MCF 10A (cell line): ENCODE results near the gene ING3. TPM values are rescaled to one million over a fixed set of nuclear protein-coding genes. Genes with fewer than 3 reads are reported as not detected.

Source experiments
- BruUV-seq: library from RNA; stranded (reverse); fragments of 400-500 nt; replicated peaks from 2 replicates; lab custom pipeline; 2021; lab: Mats Ljungman, UMichigan
- CTCF ChIA-PET: fragments of 300-600 bp; sonication (Branson Sonifier 250); formaldehyde crosslinking; extraction: SDS; loops from one replicate; lab custom pipeline; 2021; ENCODE audit warnings: antibody characterized with exemption, inconsistent platforms; lab: Yijun Ruan, JAX
- POLR2A ChIA-PET: fragments of 300-600, 350-650 bp; sonication (Branson Sonifier 250); formaldehyde crosslinking; extraction: SDS; loops from one replicate; lab custom pipeline; 2020; ENCODE audit warnings: antibody characterized with exemption, inconsistent platforms; lab: Yijun Ruan, JAX
- DNase-seq: peaks from one replicate; pipeline ENCODE4 v3.0.0-alpha.2; 2018; ENCODE audit not compliant: unreplicated experiment
- H3K27ac Mint-ChIP-seq: one replicate; pipeline ENCODE4 v1.8.0; 2022; ENCODE audit warnings: mild to moderate bottlenecking, low read depth, mixed read lengths; ENCODE audit not compliant: unreplicated experiment
- H3K27me3 Mint-ChIP-seq: one replicate; pipeline ENCODE4 v1.8.0; 2022; ENCODE audit warnings: mixed read lengths; ENCODE audit not compliant: insufficient read depth, unreplicated experiment
- H3K36me3 Mint-ChIP-seq: one replicate; pipeline ENCODE4 v1.8.0; 2022; ENCODE audit warnings: mild to moderate bottlenecking, moderate library complexity, mixed read lengths; ENCODE audit not compliant: insufficient read depth, unreplicated experiment
- H3K4me1 Mint-ChIP-seq: one replicate; pipeline ENCODE4 v1.8.0; 2022; ENCODE audit warnings: mixed read lengths; ENCODE audit not compliant: insufficient read depth, unreplicated experiment
- H3K4me3 Mint-ChIP-seq: one replicate; pipeline ENCODE4 v1.8.0; 2022; ENCODE audit warnings: mild to moderate bottlenecking, moderate library complexity, mixed read lengths; ENCODE audit not compliant: unreplicated experiment
- H3K9me3 Mint-ChIP-seq: one replicate; pipeline ENCODE4 v1.8.0; 2022; ENCODE audit warnings: mixed read lengths; ENCODE audit not compliant: unreplicated experiment
- intact Hi-C: fragments of 100-400 bp; cut with micrococcal nuclease; formaldehyde crosslinking; loops from 2 replicates; pipeline ENCODE4 v1.14.1; 2022
- total RNA-seq: library from RNA; stranded (reverse); gene quantifications from 2 replicates; pipeline ENCODE4 v1.2.3, GENCODE V29; 2022
- TF ChIP-seq, protein P1 (sequence below): fragments of 200-600 bp; IDR thresholded peaks from one replicate; pipeline ENCODE4 v1.8.0; 2022; ENCODE audit warnings: antibody characterized with exemption, mild to moderate bottlenecking; ENCODE audit not compliant: unreplicated experiment

ING3 gene
- total RNA-seq, 1 experiment from 2014 or later = 18.9 TPM

DNA sequence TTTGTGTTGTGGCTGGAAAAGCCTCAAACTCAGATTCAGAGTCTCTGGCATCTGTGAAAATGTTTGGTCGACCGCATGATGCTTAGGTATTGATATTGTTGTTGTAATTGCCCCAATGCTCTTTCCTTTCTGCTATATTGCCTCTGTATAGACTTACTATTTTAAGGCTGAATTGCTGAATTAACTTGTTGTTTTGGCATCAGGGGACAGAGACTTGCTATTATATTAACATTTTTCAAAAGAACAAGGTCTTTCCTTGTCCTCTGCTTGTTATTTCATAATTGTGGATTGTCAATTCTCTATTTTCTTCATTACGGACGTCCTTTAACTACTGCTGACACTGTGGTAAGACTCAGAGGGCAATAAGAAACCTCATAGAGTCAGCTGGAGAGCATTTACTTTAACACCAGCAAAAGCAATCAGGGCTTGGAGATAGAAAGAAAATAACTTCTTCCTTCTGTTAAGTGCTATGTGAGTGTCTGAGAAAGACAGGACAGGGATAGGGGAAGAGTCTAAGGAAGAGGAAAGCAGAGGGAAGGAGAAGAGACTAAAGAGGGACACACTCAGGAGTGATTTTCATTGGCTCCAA is 55.5 kb downstream of the ING3 start:
- H3K27ac Mint-ChIP-seq = no peak overlapping the region
- H3K36me3 Mint-ChIP-seq = no peaks in the 10 kb centered on the region
- TF ChIP-seq, protein P1, sequence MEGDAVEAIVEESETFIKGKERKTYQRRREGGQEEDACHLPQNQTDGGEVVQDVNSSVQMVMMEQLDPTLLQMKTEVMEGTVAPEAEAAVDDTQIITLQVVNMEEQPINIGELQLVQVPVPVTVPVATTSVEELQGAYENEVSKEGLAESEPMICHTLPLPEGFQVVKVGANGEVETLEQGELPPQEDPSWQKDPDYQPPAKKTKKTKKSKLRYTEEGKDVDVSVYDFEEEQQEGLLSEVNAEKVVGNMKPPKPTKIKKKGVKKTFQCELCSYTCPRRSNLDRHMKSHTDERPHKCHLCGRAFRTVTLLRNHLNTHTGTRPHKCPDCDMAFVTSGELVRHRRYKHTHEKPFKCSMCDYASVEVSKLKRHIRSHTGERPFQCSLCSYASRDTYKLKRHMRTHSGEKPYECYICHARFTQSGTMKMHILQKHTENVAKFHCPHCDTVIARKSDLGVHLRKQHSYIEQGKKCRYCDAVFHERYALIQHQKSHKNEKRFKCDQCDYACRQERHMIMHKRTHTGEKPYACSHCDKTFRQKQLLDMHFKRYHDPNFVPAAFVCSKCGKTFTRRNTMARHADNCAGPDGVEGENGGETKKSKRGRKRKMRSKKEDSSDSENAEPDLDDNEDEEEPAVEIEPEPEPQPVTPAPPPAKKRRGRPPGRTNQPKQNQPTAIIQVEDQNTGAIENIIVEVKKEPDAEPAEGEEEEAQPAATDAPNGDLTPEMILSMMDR = no peak
- no TSS peak for BruUV-seq
- no peaks in the 10 kb centered on the region for H3K9me3 Mint-ChIP-seq
- POLR2A ChIA-PET = no interaction called here
- CTCF ChIA-PET = interaction anchor here (1.6 to 2.1 kb wide), 2 partner anchors 19 to 75 kb away, joined by 5 read pairs; no protein-coding TSS in a partner anchor
- no peak for DNase-seq
- intact Hi-C loops = no loop called here
- no peaks in the 10 kb centered on the region for H3K4me1 Mint-ChIP-seq
- no peak overlapping the region for H3K4me3 Mint-ChIP-seq
- peaks cover 73% of the 10 kb centered on the region for H3K27me3 Mint-ChIP-seq

DNA sequence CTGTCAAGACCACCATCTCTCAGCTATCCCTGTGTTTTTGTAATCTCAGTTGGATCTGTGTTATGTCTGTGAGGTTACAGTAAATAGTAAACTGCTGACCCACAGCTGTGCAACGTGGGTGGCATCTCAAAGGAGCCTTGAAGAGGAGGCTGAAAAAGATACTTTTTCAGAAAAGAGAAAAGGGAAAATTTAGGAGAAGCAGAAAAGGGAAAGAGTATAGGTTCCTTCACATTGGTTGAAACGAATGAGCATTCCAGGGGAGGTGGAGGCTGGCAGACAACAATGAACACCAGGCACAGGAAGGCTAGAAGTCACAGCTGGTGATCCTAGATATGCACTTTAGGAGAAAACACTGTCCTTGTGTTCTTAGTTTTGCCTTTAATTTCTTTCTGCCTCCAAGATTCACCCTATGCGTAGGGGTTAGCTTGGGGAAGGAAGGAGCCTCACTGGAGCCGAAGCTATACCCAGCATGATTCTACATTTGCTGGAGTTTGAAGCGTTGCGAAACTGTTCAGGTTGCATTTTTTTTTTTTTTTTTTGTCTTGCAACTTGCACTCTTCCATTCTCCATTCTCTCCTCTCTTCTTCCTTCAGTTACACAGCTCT is 56.2 kb downstream of the ING3 start:
- Mint-ChIP-seq H3K4me1 (no peaks in the 10 kb centered on the region), H3K9me3 (no peaks in the 10 kb centered on the region), H3K36me3 (no peaks in the 10 kb centered on the region), H3K4me3 (no peak overlapping the region), H3K27me3 (peaks cover 66% of the 10 kb centered on the region), H3K27ac (no peak overlapping the region)
- no peak for DNase-seq
- intact Hi-C loops = no loop called here
- TF ChIP-seq, protein P1 = no peak
- BruUV-seq = no TSS peak
- ChIA-PET CTCF (interaction anchor here (1.6 to 2.1 kb wide), 2 partner anchors 19 to 75 kb away, joined by 5 read pairs; no protein-coding TSS in a partner anchor), POLR2A (no interaction called here)

DNA sequence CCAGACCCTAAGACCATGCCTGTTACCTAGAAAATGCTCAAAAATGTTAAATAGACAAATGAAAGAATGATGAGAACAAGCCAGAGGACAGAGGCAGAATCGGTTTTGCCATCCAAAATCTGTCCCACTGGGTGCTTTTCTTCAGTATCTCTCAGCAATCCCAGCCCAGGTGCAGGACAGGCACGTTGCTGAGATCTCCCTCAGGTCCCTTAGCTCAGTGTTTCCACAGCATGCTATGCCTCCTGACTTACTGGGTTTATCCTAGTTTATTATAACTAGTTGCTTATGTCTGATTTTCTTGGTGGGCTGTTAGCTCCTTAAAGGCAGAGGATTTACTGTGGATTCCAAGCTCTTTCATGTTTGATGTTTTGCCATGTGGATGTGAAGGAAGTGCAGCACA is 58.2 kb downstream of the ING3 start:
- CTCF ChIA-PET = interaction anchor here (1.1 kb wide), 1 partner anchor 10 kb away, joined by 3 read pairs; no protein-coding TSS in a partner anchor
- no TSS peak for BruUV-seq
- Mint-ChIP-seq H3K27ac (no peak overlapping the region), H3K27me3 (peaks cover 47% of the 10 kb centered on the region), H3K36me3 (no peaks in the 10 kb centered on the region), H3K4me3 (no peak overlapping the region), H3K4me1 (no peaks in the 10 kb centered on the region), H3K9me3 (no peaks in the 10 kb centered on the region)
- intact Hi-C loops = no loop called here
- TF ChIP-seq, protein P1 = no peak
- POLR2A ChIA-PET = no interaction called here
- no peak for DNase-seq

DNA sequence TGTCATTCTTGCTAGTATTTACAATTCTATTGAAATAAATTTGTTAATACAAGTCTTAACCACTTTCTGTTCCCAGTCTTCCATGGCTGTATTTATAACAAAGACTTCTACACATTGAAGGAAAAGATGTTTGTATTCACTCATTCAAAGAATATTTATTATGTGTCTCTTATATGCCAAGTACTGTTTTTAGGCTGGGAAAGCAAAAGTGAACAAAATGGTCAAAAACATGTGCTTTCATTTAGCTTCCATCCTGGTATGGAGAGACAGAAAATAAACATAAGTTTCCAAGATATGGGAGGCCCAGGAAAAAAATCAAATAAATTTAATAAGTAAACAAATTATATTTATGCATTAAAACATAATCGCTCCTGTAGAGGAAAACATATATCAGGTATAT is 60.8 kb downstream of the ING3 start:
- CTCF ChIA-PET = no interaction called here
- no peak for DNase-seq
- no peak overlapping the region for H3K4me3 Mint-ChIP-seq
- no peak overlapping the region for H3K27ac Mint-ChIP-seq
- BruUV-seq = no TSS peak
- intact Hi-C loops = no loop called here
- H3K4me1 Mint-ChIP-seq = no peaks in the 10 kb centered on the region
- peaks cover 32% of the 10 kb centered on the region for H3K27me3 Mint-ChIP-seq
- TF ChIP-seq, protein P1 = no peak
- H3K36me3 Mint-ChIP-seq = no peaks in the 10 kb centered on the region
- no peaks in the 10 kb centered on the region for H3K9me3 Mint-ChIP-seq
- POLR2A ChIA-PET = interaction anchor here (0.9 kb wide), 1 partner anchor 9 kb away, joined by 3 read pairs; no protein-coding TSS in a partner anchor
